LHCN-M2 (cell line): ENCODE measurements around the gene SDHAF1. TPM values are rescaled to one million over a fixed set of nuclear protein-coding genes. Genes with fewer than 3 reads are reported as not detected.
A peak's percentile ranks its signal among the peaks of the same experiment; 100 is the strongest.

ENCODE experiments used
- DNase-seq: peaks from one replicate; pipeline ENCODE4 v3.0.0-alpha.2; 2012; ENCODE audit warnings: low read depth
- total RNA-seq: library from RNA; depleted of rRNA; stranded (reverse); fragments of >200 nt; gene quantifications from 2 replicates; pipeline ENCODE4 v1.2.3, GENCODE V29; 2014

The SDHAF1 gene
- total RNA-seq, 1 experiment from 2014 or later = 24.7 TPM

DNA sequence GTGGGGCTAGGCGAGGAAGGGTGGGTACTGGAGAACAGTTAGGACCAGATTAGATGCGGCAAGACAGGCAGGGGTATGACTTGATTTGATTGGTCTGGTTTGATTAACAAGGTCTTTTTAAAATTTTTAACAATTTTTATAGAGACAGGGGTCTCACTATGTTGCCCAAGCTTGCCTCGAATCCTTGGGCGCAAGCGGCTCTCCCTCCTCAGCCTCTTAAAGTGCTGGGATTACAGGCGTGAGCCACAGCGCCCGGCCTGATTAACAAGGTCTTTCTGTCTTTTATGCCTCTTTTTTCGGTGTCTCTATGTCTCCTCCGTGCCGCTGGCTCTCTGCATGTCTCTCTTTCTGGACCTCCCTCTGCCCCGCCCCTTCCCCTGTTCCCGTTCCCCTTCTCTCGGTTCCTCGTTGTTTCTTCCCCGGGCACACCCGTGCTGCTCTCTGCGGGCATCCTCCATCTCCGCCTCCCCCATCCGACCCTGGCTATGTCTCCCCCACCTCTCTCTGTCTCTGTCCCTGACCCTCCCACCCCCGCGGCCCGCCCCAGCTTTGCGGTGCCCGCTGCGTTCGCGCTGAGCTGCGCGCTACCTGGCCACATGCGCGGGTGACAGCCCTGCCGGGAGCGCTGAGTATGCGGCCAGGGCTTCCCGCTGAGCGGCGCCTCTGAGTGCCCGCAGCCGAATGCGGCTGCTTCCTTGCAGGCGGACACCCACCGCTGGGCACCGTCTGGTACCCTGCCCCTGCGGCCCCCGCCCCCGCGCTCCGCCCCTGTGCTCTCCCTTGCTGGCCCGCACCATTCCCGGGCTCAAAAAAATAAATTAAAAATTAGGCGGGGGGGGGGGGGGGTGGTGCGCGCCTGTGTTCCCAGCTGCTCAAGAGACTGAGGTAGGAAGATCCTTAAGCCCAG, 8.1 kb upstream of the SDHAF1 start:
- DNase-seq = peak; percentile 13

- DNase-seq = no peak
These were observed 7.5 kb upstream of the SDHAF1 start for GRCh38 chr19:35987571-35987896.

DNA sequence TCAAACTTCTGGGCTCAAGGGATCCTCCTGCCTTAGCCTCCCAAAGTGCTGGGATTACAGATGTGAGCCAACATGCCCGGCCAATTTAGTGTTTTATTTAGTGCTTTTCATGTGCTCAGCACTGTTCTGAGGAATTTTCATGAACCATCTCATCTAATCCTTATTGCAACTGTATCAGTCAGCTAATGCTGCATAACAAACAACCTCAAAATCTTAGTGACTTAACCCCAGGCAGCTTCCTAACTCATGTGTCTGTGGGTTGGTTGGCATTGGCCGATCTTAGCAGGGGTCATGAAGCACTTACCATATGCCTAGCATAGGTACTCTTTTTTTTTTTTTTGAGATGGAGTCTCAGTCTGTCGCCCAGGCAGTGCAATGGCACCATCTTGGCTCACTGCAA, 6.2 kb upstream of the SDHAF1 start:
- DNase-seq = no peak

GRCh38 chr19:35990156-35990555, 4.8 kb upstream of the SDHAF1 start:
- DNase-seq = no peak

GRCh38 chr19:35990771-35991730, 3.9 kb upstream of the SDHAF1 start:
- no peak for DNase-seq

GRCh38 chr19:35991731-35992450, 3.1 kb upstream of the SDHAF1 start:
- peak; percentile 38 for DNase-seq

- DNase-seq = no peak
These were observed 1.9 kb upstream of the SDHAF1 start for GRCh38 chr19:35992907-35993765.

GRCh38 chr19:35993923-35994598, 927 bp upstream of the SDHAF1 start:
- no peak for DNase-seq

DNA sequence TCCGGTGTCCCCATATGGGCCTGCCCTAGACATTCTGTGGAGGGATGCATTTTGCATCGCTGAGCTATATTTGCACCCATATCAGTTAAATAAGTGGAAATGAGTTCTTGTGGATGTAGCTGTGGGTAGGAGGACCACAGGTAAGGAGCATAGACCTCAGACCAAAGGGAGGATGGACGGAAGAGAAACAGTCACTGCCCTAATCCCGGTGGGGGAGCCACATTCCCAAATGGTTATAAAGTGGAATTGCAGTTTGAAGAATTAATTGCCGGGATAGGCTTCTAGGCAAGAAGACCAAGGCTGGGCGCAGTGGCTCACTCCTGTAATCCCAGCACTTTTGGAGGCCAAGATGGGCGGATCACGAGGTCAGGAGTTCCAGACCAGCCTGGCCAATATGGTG, 1.8 kb downstream of the SDHAF1 start:
- DNase-seq = no peak

GRCh38 chr19:36001605-36002004, 6.6 kb downstream of the SDHAF1 start:
- DNase-seq = no peak

- DNase-seq = no peak
These were observed 8.3 kb downstream of the SDHAF1 start for GRCh38 chr19:36003284-36003683.

DNA sequence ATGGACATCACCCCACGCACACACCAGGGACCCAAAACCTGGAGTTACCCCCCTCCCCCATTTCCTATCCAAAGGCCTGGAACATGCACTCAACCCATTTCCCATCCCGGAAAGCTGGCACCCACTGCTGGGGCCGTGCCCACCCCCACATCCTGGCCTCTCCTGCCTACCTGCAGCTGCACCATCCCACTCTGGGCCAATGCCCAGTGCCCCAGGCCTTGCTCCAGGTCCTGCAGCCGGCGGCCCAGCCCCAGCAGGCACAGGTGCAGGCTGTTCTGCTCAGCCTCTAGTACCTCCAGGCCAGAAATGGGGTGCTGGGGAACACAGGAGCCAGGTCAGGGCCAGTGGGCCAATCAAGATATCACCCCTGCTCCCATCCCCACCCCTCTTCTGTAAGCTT, 12.0 kb downstream of the SDHAF1 start:
- no peak for DNase-seq

DNA sequence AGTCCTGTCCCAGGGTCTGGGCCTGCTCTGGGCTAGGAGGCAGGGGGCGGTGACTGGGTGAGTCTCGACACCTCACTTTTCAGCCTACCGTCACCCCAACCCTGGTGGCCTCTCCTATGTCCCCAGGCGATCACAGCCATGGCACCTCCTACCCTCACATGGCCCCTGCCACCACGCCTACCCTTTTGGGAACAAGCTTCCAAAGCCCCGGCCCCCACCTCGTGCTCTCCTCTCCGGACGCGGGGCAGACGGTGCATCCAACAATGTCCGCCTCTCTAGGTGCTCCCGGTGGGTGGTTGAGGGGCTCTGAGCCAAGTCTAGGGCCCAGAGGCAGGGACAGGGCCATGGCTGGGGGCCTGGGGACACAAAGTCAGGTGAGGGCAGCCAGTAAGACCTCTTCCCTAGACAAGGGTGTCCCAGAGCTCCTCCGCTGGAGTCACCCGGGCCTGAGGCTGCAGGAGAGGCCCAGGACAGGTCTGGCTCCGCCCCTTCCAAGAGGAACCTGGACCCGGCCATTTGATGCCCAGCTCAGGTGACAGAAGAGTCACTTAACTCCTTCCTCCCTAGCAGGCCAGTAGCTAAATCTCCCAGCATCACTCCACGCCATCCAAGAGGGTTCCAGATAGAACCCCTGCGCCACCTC, 13.5 kb downstream of the SDHAF1 start, which contains the start of gene SYNE4:
TSS of gene SYNE4 (minus strand) at position 478 of the 643 bp plus-strand sequence. CDS start at position 346, 132 bp downstream.
- DNase-seq = no peak

DNA sequence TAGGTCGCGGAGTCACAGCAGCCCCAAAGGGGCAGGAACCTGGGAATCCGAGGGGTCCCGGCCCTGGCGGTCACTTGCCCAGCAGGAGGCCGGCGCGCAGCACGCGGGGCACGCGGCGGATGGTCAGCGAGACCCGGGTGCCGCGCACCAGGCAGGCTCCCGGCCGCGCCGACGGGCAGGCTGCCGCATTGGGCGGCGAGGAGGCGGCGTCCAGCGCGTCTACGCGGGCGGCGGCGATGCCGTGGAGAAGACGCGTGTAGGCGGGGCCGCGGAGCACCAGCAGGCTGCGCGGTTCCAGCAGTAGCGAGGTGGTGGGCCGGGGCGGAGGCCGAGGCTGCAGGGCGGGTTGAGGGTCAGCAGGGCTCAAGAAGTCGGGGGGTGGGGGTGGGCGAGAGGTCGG, 14.2 kb downstream of the SDHAF1 start:
- DNase-seq = peak; percentile 50

GRCh38 chr19:36009633-36010379, 14.8 kb downstream of the SDHAF1 start:
- DNase-seq = no peak

DNA sequence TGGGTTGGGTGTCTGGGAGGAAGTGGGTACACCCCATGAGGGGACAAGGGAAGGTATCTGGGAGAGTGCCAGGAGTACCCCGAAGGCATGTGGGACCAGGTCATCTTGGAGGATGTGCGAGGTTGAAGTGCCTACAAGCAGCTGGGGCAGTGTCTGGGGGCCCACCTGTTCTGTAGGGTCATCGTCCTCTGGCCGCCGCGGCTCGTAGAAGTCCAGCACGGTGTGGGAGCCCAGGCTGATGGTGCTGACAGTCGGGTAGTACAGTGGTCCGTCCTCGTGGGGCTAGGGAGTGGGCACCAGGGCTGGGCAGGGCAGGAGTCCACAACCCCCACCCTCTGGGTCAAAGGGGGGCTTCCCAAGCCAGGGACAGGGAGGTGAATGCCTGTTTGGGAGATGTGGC, 15.4 kb downstream of the SDHAF1 start:
- DNase-seq = no peak

DNA sequence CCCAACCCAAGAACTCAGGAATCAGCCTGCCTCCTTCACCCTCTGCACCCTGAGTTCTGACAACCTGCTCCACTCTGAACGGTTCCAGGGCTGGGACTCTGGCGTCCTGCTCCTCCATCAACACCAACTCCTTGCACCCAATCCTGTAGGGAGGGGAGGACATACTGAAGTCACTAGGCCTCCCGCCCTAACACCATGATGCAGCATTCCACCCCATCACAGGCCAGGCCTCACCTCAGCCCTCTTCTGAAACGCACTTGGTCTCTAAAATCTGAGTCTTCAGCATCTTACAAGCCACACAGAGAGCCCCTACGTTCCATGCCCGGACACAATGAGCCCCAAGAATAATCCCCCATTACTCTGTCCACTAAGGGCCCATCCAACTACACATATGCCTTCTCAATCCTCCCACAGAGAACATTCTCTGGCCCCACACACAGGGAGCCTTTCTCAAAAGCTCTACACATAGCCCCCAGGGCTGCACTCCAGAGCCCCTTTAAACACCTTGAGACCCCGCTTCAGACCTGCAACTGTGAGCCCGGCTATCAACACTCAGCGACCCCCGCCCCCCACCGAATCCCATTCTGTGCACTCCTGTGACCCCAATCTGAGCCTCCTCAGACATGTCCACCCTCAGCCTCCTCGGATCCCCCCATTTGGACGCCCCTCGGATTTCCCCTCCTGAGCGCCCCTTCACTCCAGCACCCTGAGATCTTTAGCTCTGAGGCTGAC, 18.5 kb downstream of the SDHAF1 start:
- no peak for DNase-seq
